B cell (primary cell): ENCODE results near the gene AFAP1L1. TPM values are rescaled to one million over a fixed set of nuclear protein-coding genes. Genes with fewer than 3 reads are reported as not detected.

Source experiments
- ATAC-seq: fragments of 200-7000 bp; cut with Tn5 transposase; one replicate; pipeline ENCODE4 v1.10.0; 2021; ENCODE audit warnings: low read depth, mild to moderate bottlenecking, moderate number of reproducible peaks, moderate library complexity
- CTCF ChIA-PET: fragments of 350-600 bp; sonication (Branson Sonifier 250); formaldehyde crosslinking; loops from one replicate; lab custom pipeline; 2021; ENCODE audit warnings: antibody characterized with exemption, inconsistent platforms; lab: Charles Lee
- POLR2A ChIA-PET: fragments of 350-600 bp; sonication (Branson Sonifier 250); formaldehyde crosslinking; loops from one replicate; lab custom pipeline; 2021; ENCODE audit warnings: antibody characterized with exemption; lab: Charles Lee
- DNase-seq: peaks from one replicate; pipeline ENCODE4 v3.0.0; 2013
- H2AFZ ChIP-seq: 2 replicates; pipeline ENCODE4 v1.6.1; 2012; ENCODE audit warnings: mild to moderate bottlenecking, low read depth, low read length; ENCODE audit not compliant: insufficient read depth, poor library complexity, severe bottlenecking
- H3K27ac ChIP-seq, 2 donors: 1 replicate in 1 of 2; 2 replicates in 1 of 2; pipeline ENCODE4 v1.5.1; 2012 to 2013; ENCODE audit warnings: low read length in 2 of 2, mild to moderate bottlenecking in 2 of 2, moderate library complexity in 1 of 2
- H3K27me3 ChIP-seq, 4 experiments: fragments of 200-600 bp in 1 of 4; sonication (generic) in 1 of 4; replicated peaks in 1 of 4; 1 replicate in 2 of 4; 2 replicates in 2 of 4; pipeline versions ENCODE4 v1.6.1 to v1.7.0; 2013 to 2016; ENCODE audit warnings: low read length in 3 of 4, mild to moderate bottlenecking in 2 of 4, mixed read lengths in 1 of 4, moderate library complexity in 1 of 4; ENCODE audit not compliant: insufficient read depth in 4 of 4, control insufficient read depth in 3 of 4; ENCODE audit errors: control extremely low read depth in 1 of 4
- H3K36me3 ChIP-seq, 2 experiments: replicated peaks in 1 of 2; 1 replicate in 1 of 2; 2 replicates in 1 of 2; pipeline versions ENCODE4 v1.6.1 to v1.7.1; 2013; ENCODE audit warnings: low read length in 1 of 2; ENCODE audit not compliant: insufficient read depth in 2 of 2, control insufficient read depth in 1 of 2; ENCODE audit errors: control extremely low read depth in 1 of 2, extremely low read depth in 1 of 2
- H3K4me1 ChIP-seq, 2 donors: fragments of 200-600 bp in 1 of 2; sonication (generic) in 1 of 2; 1 replicate in 1 of 2; 2 replicates in 1 of 2; pipeline versions ENCODE4 v1.5.1 to v1.6.1; 2013 to 2017; ENCODE audit warnings: low read length in 2 of 2; ENCODE audit not compliant: control insufficient read depth in 2 of 2, insufficient read depth in 2 of 2
- H3K4me2 ChIP-seq: replicated peaks from 2 replicates; pipeline ENCODE3; 2012; ENCODE audit warnings: mild to moderate bottlenecking, low read depth, low read length; ENCODE audit not compliant: poor library complexity, severe bottlenecking
- H3K4me3 ChIP-seq, 5 experiments: fragments of 200-600 bp in 1 of 5; sonication (generic) in 1 of 5; 1 replicate in 3 of 5; 2 replicates in 2 of 5; pipeline versions ENCODE4 v1.5.1 to v1.7.0; 2011 to 2016; ENCODE audit warnings: low read length in 4 of 5, mild to moderate bottlenecking in 4 of 5, low read depth in 2 of 5, control low read depth in 1 of 5, moderate library complexity in 1 of 5; ENCODE audit not compliant: insufficient read depth in 1 of 5; ENCODE audit errors: control extremely low read depth in 1 of 5, extremely low read depth in 1 of 5
- H3K79me2 ChIP-seq: fragments of 200-600 bp; sonication (generic); one replicate; pipeline ENCODE4 v1.6.0; 2016; ENCODE audit warnings: low read length; ENCODE audit not compliant: control insufficient read depth, insufficient read depth
- H3K9ac ChIP-seq: fragments of 200-600 bp; sonication (generic); 2 replicates; pipeline ENCODE4 v1.6.1; 2017; ENCODE audit warnings: mild to moderate bottlenecking, low read length, moderate library complexity
- H3K9me3 ChIP-seq, 3 donors: one replicate each; pipeline versions ENCODE4 v1.6.1 to v1.7.1; 2013; ENCODE audit warnings: low read length in 2 of 3; ENCODE audit not compliant: control insufficient read depth in 2 of 3, insufficient read depth in 1 of 3; ENCODE audit errors: control extremely low read depth in 1 of 3
- H4K20me1 ChIP-seq: 2 replicates; pipeline ENCODE4 v1.6.0; 2012; ENCODE audit warnings: mild to moderate bottlenecking, low read length; ENCODE audit not compliant: insufficient read depth, control insufficient read depth, poor library complexity, severe bottlenecking
- H3K27ac Mint-ChIP-seq: one replicate; pipeline ENCODE4 v1.8.0; 2021; ENCODE audit warnings: mixed read lengths
- H3K27me3 Mint-ChIP-seq: one replicate; pipeline ENCODE4 v1.8.0; 2021; ENCODE audit warnings: mixed read lengths
- H3K4me1 Mint-ChIP-seq: one replicate; pipeline ENCODE4 v1.8.0; 2021; ENCODE audit warnings: mixed read lengths
- H3K4me3 Mint-ChIP-seq: one replicate; pipeline ENCODE4 v1.8.0; 2021; ENCODE audit warnings: mixed read lengths
- H3K9me3 Mint-ChIP-seq: one replicate; pipeline ENCODE4 v1.8.0; 2022; ENCODE audit warnings: mixed read lengths; ENCODE audit not compliant: insufficient read depth
- EZH2 ChIP-seq: IDR thresholded peaks from 2 replicates; pipeline ENCODE4 v1.6.1; 2012; ENCODE audit warnings: borderline replicate concordance, low read depth, mild to moderate bottlenecking, moderate library complexity, low read length; ENCODE audit not compliant: insufficient read depth, poor library complexity, severe bottlenecking
- WGBS: methylation state at CpG from one replicate; pipeline ENCODE4 v1.1.5; 2013; ENCODE audit warnings: missing lambda C conversion rate; ENCODE audit not compliant: insufficient coverage; 5-methylcytosine and 5-hydroxymethylcytosine counted together
- intact Hi-C: fragments of 100-400 bp; cut with micrococcal nuclease; formaldehyde crosslinking; loops from one replicate; pipeline ENCODE4 v1.10.0; 2022
- polyA plus RNA-seq: library from polyadenylated mRNA; depleted of rRNA; stranded (reverse); fragments of >200 nt; gene quantifications from 2 replicates; pipeline ENCODE4 v1.2.3, GENCODE V29; 2012
- total RNA-seq, 2 donors: library from RNA; stranded (reverse); fragments of 120-200 nt in 1 of 2; gene quantifications; 1 replicate in 1 of 2; 2 replicates in 1 of 2; pipeline versions ENCODE4 v1.2.3 to v1.2.4, GENCODE V29; 2013 to 2022
- TF ChIP-seq, protein P1 (sequence below): fragments of 200-600 bp; IDR thresholded peaks from one replicate; pipeline ENCODE4 v1.8.0; 2022; ENCODE audit warnings: antibody characterized with exemption, mild to moderate bottlenecking

AFAP1L1 gene
- total and polyA plus RNA-seq, 2 donors (not counting 1 experiment from before 2014, with no cell fraction given): not detected

- POLR2A ChIA-PET: no interaction called here
- Histone ChIP-seq H3K27ac (no peak overlapping the region), H3K4me2 (no peak overlapping the region), H3K27me3 (no peaks in the 10 kb centered on the region), H3K9ac (no peak overlapping the region), H4K20me1 (no peaks in the 10 kb centered on the region), H3K4me1 (no peaks in the 10 kb centered on the region), H3K36me3 (no peaks in the 10 kb centered on the region), H3K9me3 (no peaks in the 10 kb centered on the region), H3K79me2 (no peaks in the 10 kb centered on the region), H2AFZ (no peak overlapping the region), H3K4me3 (no peak overlapping the region)
- Mint-ChIP-seq H3K4me1 (peaks cover 4% of the 10 kb centered on the region), H3K27ac (no peak overlapping the region), H3K9me3 (no peaks in the 10 kb centered on the region), H3K4me3 (no peak overlapping the region), H3K27me3 (no peaks in the 10 kb centered on the region)
- CTCF ChIA-PET: interaction anchor here (1.6 to 3.1 kb wide), 3 partner anchors 58 to 190 kb away, joined by 3 to 10 read pairs (median 8); no protein-coding TSS in a partner anchor
- intact Hi-C loops: no loop called here
- TF ChIP-seq, protein P1, sequence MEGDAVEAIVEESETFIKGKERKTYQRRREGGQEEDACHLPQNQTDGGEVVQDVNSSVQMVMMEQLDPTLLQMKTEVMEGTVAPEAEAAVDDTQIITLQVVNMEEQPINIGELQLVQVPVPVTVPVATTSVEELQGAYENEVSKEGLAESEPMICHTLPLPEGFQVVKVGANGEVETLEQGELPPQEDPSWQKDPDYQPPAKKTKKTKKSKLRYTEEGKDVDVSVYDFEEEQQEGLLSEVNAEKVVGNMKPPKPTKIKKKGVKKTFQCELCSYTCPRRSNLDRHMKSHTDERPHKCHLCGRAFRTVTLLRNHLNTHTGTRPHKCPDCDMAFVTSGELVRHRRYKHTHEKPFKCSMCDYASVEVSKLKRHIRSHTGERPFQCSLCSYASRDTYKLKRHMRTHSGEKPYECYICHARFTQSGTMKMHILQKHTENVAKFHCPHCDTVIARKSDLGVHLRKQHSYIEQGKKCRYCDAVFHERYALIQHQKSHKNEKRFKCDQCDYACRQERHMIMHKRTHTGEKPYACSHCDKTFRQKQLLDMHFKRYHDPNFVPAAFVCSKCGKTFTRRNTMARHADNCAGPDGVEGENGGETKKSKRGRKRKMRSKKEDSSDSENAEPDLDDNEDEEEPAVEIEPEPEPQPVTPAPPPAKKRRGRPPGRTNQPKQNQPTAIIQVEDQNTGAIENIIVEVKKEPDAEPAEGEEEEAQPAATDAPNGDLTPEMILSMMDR: no peak
- no peak for TF ChIP-seq EZH2
- ATAC-seq: no peak
- 100% methylated on average over 1 of the region's 3 CpGs for WGBS
- DNase-seq: no peak
Measured at GRCh38 chr5:149374801-149375200, 103.1 kb downstream of the AFAP1L1 start.

- DNase-seq (no peak), ATAC-seq (no peak)
- Histone ChIP-seq H3K79me2 (no peaks in the 10 kb centered on the region), H3K9ac (no peak overlapping the region), H3K4me2 (no peak overlapping the region), H3K4me1 (no peaks in the 10 kb centered on the region), H3K4me3 (no peak overlapping the region), H3K27me3 (no peaks in the 10 kb centered on the region), H2AFZ (no peak overlapping the region), H3K36me3 (no peaks in the 10 kb centered on the region), H3K27ac (no peak overlapping the region), H3K9me3 (peaks cover 0 to 2% (median 0%) of the 10 kb centered on the region in 3 donors), H4K20me1 (no peaks in the 10 kb centered on the region)
- ChIA-PET CTCF (interaction anchor here (1.0 to 3.1 kb wide), 3 partner anchors 59 to 189 kb away, joined by 3 to 10 read pairs (median 3); no protein-coding TSS in a partner anchor), POLR2A (no interaction called here)
- Mint-ChIP-seq H3K4me1 (peaks cover 4% of the 10 kb centered on the region), H3K27ac (no peak overlapping the region), H3K4me3 (no peak overlapping the region), H3K27me3 (no peaks in the 10 kb centered on the region), H3K9me3 (no peaks in the 10 kb centered on the region)
- WGBS: 97% methylated on average over 5 of the region's 6 CpGs
- TF ChIP-seq, protein P1: no peak
- TF ChIP-seq EZH2: no peak
- intact Hi-C loops: no loop called here
Measured at GRCh38 chr5:149375434-149375833, 103.8 kb downstream of the AFAP1L1 start.
